ENCODE results near the gene CTTN.

The CTTN gene

GRCh38 chr11:70456921-70457532 is 58.7 kb downstream of the CTTN start:
- DNase-seq, result no peak

GRCh38 chr11:70458736-70459135 is 60.4 kb downstream of the CTTN start:
- no peak for DNase-seq

- no peak for DNase-seq
These were observed 61.8 kb downstream of the CTTN start for GRCh38 chr11:70460111-70460510.

- DNase-seq, result no peak
These were observed 62.6 kb downstream of the CTTN start for GRCh38 chr11:70460964-70461363.

- no peak for DNase-seq
These were observed 64.6 kb downstream of the CTTN start for GRCh38 chr11:70462818-70463477.

- no peak for DNase-seq
These were observed 65.3 kb downstream of the CTTN start for GRCh38 chr11:70463478-70464255.

GRCh38 chr11:70464509-70465361 is 66.4 kb downstream of the CTTN start:
- DNase-seq, result no peak

- DNase-seq, result no peak
These were observed 67.8 kb downstream of the CTTN start for GRCh38 chr11:70466154-70466553.

- DNase-seq, result no peak
These were observed 68.3 kb downstream of the CTTN start for GRCh38 chr11:70466596-70466995.

GRCh38 chr11:70467201-70468085 is 69.1 kb downstream of the CTTN start:
- no peak for DNase-seq

GRCh38 chr11:70468256-70469195 is 70.2 kb downstream of the CTTN start:
- no peak for DNase-seq

GRCh38 chr11:70470127-70470526 is 71.8 kb downstream of the CTTN start:
- no peak for DNase-seq

GRCh38 chr11:70471254-70471653 is 72.9 kb downstream of the CTTN start:
- DNase-seq, result peak in 1 of 6 experiments; percentile 1

- no peak for DNase-seq
These were observed 73.9 kb downstream of the CTTN start for GRCh38 chr11:70472240-70472639.

- DNase-seq, result no peak
These were observed 75.0 kb downstream of the CTTN start for GRCh38 chr11:70473186-70473872.

GRCh38 chr11:70473873-70474690 is 75.8 kb downstream of the CTTN start:
- no peak for DNase-seq

GRCh38 chr11:70474710-70475109 is 76.4 kb downstream of the CTTN start:
- no peak for DNase-seq

- DNase-seq, result no peak
These were observed 78.3 kb downstream of the CTTN start for GRCh38 chr11:70476669-70477068.

GRCh38 chr11:70477176-70477575 is 78.8 kb downstream of the CTTN start:
- DNase-seq, result no peak

Data from stimulated activated naive CD4-positive, alpha-beta T cell (primary cell).